HG03457 (cell line): Measurements from ENCODE around the gene OR1L8.

Experiments used
- ATAC-seq: cut with Tn5 transposase; IDR thresholded peaks from one replicate; pipeline ENCODE4 v1.9.1; 2021; ENCODE audit warnings: moderate number of reproducible peaks; ENCODE audit not compliant: unreplicated experiment

The OR1L8 gene

DNA sequence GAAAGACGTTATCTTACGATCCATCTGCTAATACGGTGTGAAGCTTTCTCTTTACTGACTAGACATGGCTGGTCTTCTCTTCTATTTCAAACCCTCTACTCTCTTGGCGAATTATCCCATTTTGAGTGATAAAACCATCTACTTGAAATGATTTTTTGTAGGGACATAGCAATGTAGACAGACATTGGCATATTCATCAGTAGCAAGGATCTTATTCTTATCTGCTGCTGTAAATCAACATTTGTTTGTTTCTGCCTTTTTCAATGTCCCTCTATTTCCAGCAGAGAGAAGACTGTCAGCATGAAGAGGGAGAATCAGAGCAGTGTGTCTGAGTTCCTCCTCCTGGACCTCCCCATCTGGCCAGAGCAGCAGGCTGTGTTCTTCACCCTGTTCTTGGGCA is 64.3 kb downstream of the OR1L8 start, which contains the start of gene OR1J4:
Gene OR1J4 (plus strand): TSS at position 301 of the 400 bp plus-strand sequence. CDS start 0 bp downstream, at position 301.
- no peak for ATAC-seq

GRCh38 chr9:122518226-122518625 is 65.0 kb downstream of the OR1L8 start:
- no peak for ATAC-seq
